ENCODE results near the gene PCDHB6.
"Not testable (repeated sequence)": the region's sequence is repeated elsewhere in the genome, so short reads cannot be mapped to it uniquely, and the experiment has no call there.

Gene PCDHB6

GRCh38 chr5:141149812-141150211 lies at the start of gene PCDHB6:
PCDHB6 (plus strand) TSS chr5:141150057; CDS start chr5:141150258, 201 bp downstream.
- DNase-seq (ENCODE audit: low spot score), result no peak

- no peak for DNase-seq (ENCODE audit: low spot score)
These were observed 49.5 kb upstream of the PCDHB6 start, which contains the start of gene PCDHB3 for GRCh38 chr5:141100243-141100805. PCDHB3 (plus strand) TSS chr5:141100473; CDS start chr5:141100650, 177 bp downstream.

- DNase-seq (ENCODE audit: low spot score), result no peak
These were observed 48.8 kb upstream of the PCDHB6 start for GRCh38 chr5:141101059-141101458.

- DNase-seq (ENCODE audit: low spot score), result not testable (repeated sequence)
These were observed 47.8 kb upstream of the PCDHB6 start for GRCh38 chr5:141102070-141102469.

- not testable (repeated sequence) for DNase-seq (ENCODE audit: low spot score)
These were observed 47.4 kb upstream of the PCDHB6 start for GRCh38 chr5:141102471-141102870.

- no peak for DNase-seq (ENCODE audit: low spot score)
These were observed 44.5 kb upstream of the PCDHB6 start for GRCh38 chr5:141105350-141105749.

GRCh38 chr5:141119250-141119649 lies 30.6 kb upstream of the PCDHB6 start:
- no peak for DNase-seq (ENCODE audit: low spot score)

GRCh38 chr5:141121563-141121962 lies 28.3 kb upstream of the PCDHB6 start, which contains the start of gene PCDHB4:
PCDHB4 (plus strand) TSS chr5:141121818; CDS start chr5:141121999, 181 bp downstream.
- DNase-seq (ENCODE audit: low spot score), result no peak

- DNase-seq (ENCODE audit: low spot score), result no peak
These were observed 27.9 kb upstream of the PCDHB6 start for GRCh38 chr5:141121985-141122384.

- DNase-seq (ENCODE audit: low spot score), result not testable (repeated sequence)
These were observed 26.3 kb upstream of the PCDHB6 start for GRCh38 chr5:141123396-141124135.

GRCh38 chr5:141127305-141127704 lies 22.6 kb upstream of the PCDHB6 start:
- no peak for DNase-seq (ENCODE audit: low spot score)

GRCh38 chr5:141135030-141135717 lies 14.7 kb upstream of the PCDHB6 start, which contains the start of gene PCDHB5:
PCDHB5 (plus strand) TSS chr5:141135206; CDS start chr5:141135435, 229 bp downstream.
- no peak for DNase-seq (ENCODE audit: low spot score)

GRCh38 chr5:141135718-141136266 lies 14.1 kb upstream of the PCDHB6 start:
- no peak for DNase-seq (ENCODE audit: low spot score)

- not testable (repeated sequence) for DNase-seq (ENCODE audit: low spot score)
These were observed 12.5 kb upstream of the PCDHB6 start for GRCh38 chr5:141137346-141137745.

- DNase-seq (ENCODE audit: low spot score), result no peak
These were observed 551 bp downstream of the PCDHB6 start for GRCh38 chr5:141150224-141150992.

GRCh38 chr5:141150993-141151325 lies 1.1 kb downstream of the PCDHB6 start:
- no peak for DNase-seq (ENCODE audit: low spot score)

- not testable (repeated sequence) for DNase-seq (ENCODE audit: low spot score)
These were observed 1.8 kb downstream of the PCDHB6 start for GRCh38 chr5:141151632-141152031.

GRCh38 chr5:141152096-141152495 lies 2.2 kb downstream of the PCDHB6 start:
- DNase-seq (ENCODE audit: low spot score), result not testable (repeated sequence)

- no peak for DNase-seq (ENCODE audit: low spot score)
These were observed 5.9 kb downstream of the PCDHB6 start for GRCh38 chr5:141155540-141156374.

- DNase-seq (ENCODE audit: low spot score), result not testable (repeated sequence)
These were observed 7.5 kb downstream of the PCDHB6 start for GRCh38 chr5:141157356-141157755.

GRCh38 chr5:141157901-141158300 lies 8.0 kb downstream of the PCDHB6 start:
- not testable (repeated sequence) for DNase-seq (ENCODE audit: low spot score)
